ENCODE results near the gene TMEM158.

The TMEM158 gene

GRCh38 chr3:45234250-45234649 lies 8.2 kb upstream of the TMEM158 start:
- DNase-seq (ENCODE audit: low read depth, low spot score), result no peak

DNA sequence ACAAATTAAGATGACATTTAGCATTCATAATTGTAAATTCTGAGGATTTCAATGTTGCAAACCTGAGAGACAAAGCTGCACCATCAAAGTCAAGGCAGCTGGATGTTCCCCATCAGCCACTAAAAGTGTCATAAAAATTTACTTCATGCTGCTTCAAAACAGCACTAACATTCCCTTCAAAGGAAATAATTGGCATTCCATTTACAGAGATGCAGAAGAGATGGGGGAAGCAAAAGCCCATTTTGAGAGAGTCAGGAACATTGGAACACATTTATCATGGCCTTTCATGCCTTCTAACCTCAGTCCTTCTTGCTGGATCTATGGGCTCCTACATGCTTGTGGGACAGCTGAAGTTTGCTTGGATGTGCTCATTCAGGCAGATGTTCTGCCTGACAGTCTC lies 6.4 kb upstream of the TMEM158 start:
- no peak for DNase-seq (ENCODE audit: low read depth, low spot score)

DNA sequence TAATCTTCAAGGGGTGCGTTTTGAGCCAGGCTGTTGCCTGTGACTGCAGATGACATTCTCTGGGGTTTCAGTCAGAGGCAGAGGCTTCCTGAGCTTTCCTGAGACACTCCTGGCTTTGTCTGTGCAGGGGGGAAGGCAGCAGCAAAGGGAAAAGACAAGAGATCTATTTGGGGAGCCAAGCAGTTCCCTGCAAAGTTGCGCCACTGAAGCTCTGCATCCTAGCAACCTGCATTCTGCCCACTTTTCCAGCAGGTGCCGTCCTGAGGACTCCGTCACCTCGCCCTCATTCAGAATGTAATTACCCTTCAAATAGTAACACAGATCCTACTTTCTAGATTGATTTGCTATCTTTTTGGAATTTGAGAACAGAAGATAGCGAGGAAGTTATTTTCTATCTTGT lies 1.9 kb upstream of the TMEM158 start:
- DNase-seq (ENCODE audit: low read depth, low spot score), result no peak

DNA sequence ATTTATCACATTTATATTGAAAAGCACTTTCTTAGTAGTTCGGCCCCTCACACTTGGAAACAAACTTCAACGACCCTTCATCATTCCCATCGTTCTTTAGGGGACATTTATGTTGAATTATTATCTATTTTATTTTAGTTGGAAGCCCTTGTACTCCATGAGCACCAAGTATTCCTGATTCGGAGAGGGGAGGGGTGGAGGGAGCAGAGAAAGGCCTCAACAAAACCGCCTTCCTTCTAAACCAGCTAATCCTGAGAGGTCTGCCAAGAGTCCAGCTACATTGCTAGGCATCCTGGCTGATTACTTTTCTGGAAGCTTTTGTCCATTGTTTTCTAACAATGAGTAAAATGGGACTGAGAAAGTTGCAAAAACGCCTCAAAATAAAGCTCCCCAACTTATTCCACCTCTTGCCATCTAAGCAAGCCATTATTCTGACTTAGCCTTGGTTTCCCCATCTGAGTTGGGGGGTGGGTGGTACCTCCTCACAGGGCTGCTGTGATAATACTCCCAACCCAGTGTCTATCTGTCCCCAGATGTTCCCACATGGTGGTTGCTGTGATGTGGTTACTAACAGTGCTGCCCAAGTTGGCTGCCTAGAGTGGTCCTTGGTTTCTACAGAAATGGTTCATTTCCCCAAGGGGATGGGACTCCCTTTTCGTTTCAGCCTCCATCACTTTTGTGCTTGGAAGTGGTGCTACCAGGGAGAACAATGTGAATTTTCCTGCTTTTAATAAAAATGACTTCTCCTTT lies 1.2 kb upstream of the TMEM158 start:
- DNase-seq (ENCODE audit: low read depth, low spot score), result no peak

DNA sequence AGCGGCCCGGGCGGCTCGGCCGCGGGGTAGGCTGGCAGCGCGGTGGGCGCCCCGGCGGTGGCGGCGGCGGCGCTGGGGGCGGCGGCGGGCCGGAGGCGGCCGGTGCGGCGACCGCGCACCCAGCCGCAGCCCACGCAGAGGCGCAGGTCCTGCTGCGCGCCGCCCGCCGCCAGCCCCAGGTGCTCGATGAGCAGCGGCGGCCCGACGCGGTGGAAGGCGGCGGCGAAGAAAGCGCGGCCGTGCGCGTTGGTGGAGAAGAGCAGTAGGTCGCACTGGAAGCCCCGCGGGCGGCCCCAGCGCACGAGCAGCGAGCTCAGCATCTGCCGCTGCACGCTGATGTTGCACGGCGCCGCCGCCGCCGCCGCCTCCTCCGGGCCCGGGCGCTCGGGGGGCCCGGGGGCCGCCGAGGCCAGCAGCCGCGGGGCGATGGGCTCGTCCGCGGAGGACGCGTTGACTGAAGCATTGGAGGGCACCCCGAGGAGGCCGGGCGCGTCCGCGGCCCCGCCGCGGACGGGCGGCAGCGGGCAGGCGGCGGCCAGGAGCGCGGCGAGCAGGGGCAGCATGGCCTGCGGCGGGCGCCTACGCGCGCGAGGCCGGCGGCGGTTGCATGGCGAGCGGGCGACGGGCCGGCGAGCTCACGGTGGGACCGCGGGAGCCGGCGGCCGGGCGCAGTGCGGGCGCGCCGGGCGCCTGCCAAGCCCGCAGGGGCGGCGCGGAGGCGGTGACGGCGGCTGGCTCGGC lies 452 bp downstream of the TMEM158 start:
- DNase-seq (ENCODE audit: low read depth, low spot score), result no peak

DNA sequence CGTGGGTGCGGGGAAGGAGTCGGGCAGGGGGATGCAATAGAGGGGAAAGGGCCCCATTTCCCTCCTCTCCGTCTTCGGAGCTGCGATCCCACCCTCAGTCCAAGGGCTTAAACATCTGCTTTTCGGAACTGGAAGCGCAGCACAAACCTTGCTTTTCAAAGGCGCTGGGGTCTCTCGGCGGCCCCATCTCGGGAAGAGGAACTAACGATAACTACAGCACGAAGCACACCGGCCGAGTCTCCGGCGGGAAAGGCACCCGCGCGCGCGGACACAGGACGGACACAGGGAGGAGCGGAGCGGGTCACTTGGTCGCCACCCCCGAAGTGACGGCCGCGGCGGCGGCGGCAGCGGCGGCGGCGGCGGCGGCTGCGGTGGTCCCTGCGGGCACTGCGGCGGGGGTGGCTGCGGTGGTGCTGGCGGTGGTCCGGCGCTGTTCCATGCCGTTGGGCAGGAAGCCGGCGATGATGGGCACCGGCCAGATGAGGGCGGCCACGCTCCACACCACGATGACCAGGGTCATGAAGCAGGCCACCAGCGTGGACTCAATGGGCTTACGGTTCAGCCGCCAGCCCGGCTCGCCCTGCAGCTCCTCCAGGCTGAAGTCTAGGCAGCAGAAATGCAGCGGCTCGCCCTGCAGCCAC lies 1.1 kb downstream of the TMEM158 start:
- DNase-seq (ENCODE audit: low read depth, low spot score), result no peak

DNA sequence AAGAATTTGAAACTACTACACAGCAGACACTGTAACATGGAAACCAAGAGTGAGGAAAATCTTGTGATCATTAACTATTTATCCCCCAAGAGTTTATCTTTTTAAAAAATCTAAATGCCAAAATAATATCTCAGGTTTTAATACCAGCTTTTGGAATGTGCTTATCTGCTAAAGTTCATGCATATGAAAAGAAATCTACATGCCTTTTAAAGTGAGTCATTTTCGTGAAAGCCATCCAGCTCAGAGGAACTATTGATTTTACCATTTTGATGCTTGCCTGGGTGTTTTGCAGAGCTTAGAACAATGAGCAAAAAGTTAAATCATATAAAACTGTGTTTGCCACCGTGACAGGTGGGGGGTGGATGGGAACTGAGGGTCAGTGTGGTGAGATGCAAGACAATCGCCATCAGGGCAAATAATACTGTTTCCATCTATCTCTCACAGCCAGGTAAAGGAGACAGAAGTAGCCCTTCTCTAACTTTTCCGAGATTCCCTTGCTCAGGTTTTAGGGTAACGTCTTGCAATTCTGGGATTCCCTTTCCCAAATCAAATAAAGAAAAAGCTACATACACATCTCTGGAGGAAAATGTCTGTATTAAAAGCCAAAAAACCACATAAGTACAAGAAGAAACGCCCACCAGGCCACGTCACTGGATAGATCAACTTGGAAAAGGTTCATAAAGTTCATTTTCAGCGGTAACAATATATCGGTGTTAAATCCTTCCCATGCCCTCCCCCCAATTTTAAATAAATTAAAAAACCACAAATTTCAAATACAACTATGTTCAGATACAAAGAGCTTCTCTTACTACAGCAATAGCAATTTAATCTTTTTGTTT lies 2.0 kb downstream of the TMEM158 start:
- DNase-seq (ENCODE audit: low read depth, low spot score), result no peak

GRCh38 chr3:45219694-45220093 lies 6.4 kb downstream of the TMEM158 start:
- no peak for DNase-seq (ENCODE audit: low read depth, low spot score)

GRCh38 chr3:45218578-45219390 lies 7.3 kb downstream of the TMEM158 start:
- DNase-seq (ENCODE audit: low read depth, low spot score), result no peak

GRCh38 chr3:45216021-45216609 lies 10.0 kb downstream of the TMEM158 start:
- no peak for DNase-seq (ENCODE audit: low read depth, low spot score)

DNA sequence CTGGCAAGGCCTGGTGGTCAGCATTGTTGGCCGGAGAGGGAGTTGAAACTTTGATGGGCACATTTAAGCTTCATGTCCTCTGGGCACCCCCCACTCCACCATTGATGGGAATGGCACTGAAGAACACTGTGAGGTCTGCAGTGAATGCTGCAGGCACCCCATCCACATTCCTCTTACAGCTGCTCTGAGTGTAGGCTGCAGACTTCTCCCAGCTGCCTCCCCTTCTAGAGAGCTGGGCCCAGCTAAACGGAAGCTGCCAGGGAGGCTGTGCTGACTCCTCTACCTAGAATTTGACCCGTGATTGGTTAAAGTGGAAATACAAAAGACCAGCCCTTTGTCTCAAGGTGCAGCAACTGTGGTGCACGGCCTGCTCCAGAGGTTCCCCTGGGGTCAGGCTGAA lies 10.6 kb downstream of the TMEM158 start:
- DNase-seq (ENCODE audit: low read depth, low spot score), result no peak

- no peak for DNase-seq (ENCODE audit: low read depth, low spot score)
Observed at GRCh38 chr3:45214061-45214680, 11.9 kb downstream of the TMEM158 start.

GRCh38 chr3:45212095-45212468 lies 14.0 kb downstream of the TMEM158 start:
- no peak for DNase-seq (ENCODE audit: low read depth, low spot score)

GRCh38 chr3:45211466-45212094 lies 14.5 kb downstream of the TMEM158 start:
- no peak for DNase-seq (ENCODE audit: low read depth, low spot score)

DNA sequence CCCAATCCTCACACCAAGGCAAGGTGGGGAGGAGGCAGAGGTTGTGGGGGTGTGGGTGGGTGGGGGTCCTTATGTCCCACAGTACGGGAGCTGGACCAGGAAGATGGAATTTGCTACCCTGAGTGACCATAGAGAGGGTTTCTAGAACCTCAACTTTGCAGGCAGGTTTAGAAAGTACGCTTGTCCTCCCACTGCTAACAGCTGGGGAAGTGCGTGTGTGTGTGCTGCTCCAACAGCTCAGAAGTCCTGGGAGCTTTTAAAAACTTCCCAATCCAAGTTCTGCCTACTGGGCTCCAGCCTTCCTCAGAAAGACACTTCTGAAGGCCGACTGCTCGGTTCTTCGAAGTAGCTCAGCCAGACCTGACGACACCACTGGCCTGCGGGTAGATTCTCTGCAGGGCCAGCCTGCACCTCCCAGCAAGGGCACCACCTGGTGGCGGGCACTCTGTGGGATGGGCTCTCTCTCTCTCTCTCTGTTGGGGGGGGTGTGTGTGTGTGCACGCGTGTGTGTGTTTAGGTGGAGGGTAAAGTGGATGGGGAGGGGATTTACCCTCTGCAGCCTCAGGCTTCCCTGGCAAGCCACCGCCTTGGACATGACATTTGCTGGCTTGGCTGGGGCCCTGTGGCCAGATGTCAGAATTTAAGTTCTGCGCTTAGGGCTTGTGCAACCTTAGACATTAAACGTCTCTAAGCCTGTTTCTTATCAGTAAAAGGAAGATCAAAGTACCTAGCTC lies 15.6 kb downstream of the TMEM158 start:
- DNase-seq (ENCODE audit: low read depth, low spot score), result peak; percentile 26

GRCh38 chr3:45209526-45209925 lies 16.6 kb downstream of the TMEM158 start:
- DNase-seq (ENCODE audit: low read depth, low spot score), result no peak

DNA sequence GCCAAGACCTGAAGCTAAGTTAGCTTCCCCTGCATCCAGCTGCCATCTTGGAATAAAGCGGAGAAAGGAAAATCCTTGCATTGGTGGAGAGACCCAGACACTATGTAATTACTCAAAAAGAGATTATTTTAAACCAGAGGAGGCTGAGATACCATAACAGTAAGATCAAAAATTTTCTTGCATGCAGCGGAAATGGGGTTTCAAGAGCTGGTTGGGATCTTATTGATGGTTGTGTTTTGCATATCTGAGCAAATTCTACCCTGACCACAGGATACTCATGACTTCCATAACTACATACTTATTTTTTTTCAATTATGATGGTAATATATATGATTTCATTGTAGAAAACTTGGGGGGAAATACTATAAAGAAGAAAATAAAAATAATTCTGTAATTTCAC lies 17.5 kb downstream of the TMEM158 start:
- DNase-seq (ENCODE audit: low read depth, low spot score), result no peak

DNA sequence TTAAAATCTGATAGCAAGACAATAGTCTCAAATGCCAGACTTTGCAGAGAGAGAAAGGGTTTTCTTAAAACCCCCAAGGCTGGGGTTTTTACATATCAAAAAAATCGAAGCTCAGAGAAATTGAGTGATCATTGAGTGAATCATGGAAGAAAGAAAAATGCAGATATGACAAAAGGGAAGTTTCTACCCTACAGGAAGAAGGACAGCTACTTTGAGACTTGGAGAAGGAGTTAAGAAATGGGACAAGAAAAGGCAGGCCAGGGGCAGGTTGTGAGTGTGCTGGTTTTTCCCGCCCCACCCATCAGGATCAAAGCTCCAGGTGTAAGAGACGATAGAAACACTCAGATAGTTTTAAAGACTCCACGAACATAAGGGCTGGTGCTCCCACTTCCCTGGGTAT lies 18.6 kb downstream of the TMEM158 start:
- DNase-seq (ENCODE audit: low read depth, low spot score), result no peak

GRCh38 chr3:45205126-45205525 lies 21.0 kb downstream of the TMEM158 start:
- no peak for DNase-seq (ENCODE audit: low read depth, low spot score)

Data from brain pericyte (primary cell).